HepG2 (cell line): Measurements from ENCODE around the gene XRCC5. TPM values are rescaled to one million over a fixed set of nuclear protein-coding genes. Genes with fewer than 3 reads are reported as not detected.

ENCODE experiments used
- EEA1 ChIP-seq: sonication (generic); formaldehyde crosslinking; IDR thresholded peaks from 2 replicates; pipeline ENCODE4 v1.5.1; 2020; ENCODE audit warnings: mild to moderate bottlenecking, missing genetic modification reagents, borderline replicate concordance
- HIVEP1 ChIP-seq: sonication (generic); formaldehyde crosslinking; IDR thresholded peaks from 2 replicates; pipeline ENCODE4 v1.4.0; 2020; ENCODE audit warnings: mild to moderate bottlenecking, missing genetic modification reagents
- IKZF4 ChIP-seq: sonication (generic); formaldehyde crosslinking; IDR thresholded peaks from 2 replicates; pipeline ENCODE4 v1.5.1; 2020; ENCODE audit warnings: borderline replicate concordance, mild to moderate bottlenecking, low read depth, missing genetic modification reagents; ENCODE audit errors: not compliant biosample characterization
- JUND ChIP-seq: sonication (generic); formaldehyde crosslinking; IDR thresholded peaks from 2 replicates; pipeline ENCODE4 v1.8.0; 2022; ENCODE audit warnings: mild to moderate bottlenecking, missing genetic modification reagents
- KAT8 ChIP-seq: IDR thresholded peaks from 2 replicates; pipeline ENCODE4 v1.6.1; 2016; ENCODE audit warnings: missing genetic modification reagents, missing compliant biosample characterization
- TBX3 ChIP-seq: fragments of 450-650 bp; IDR thresholded peaks from 2 replicates; pipeline ENCODE4 v1.6.1; 2017; ENCODE audit warnings: antibody characterized with exemption, mild to moderate bottlenecking, inconsistent platforms, borderline replicate concordance
- ZBTB20 ChIP-seq: sonication (generic); formaldehyde crosslinking; IDR thresholded peaks from 2 replicates; pipeline ENCODE4 v1.8.1; 2023; ENCODE audit warnings: missing genetic modification reagents, low read depth, mild to moderate bottlenecking, borderline replicate concordance
- ZHX1 ChIP-seq: sonication (generic); formaldehyde crosslinking; IDR thresholded peaks from 2 replicates; pipeline ENCODE4 v1.8.1; 2022; ENCODE audit warnings: low read depth, mild to moderate bottlenecking, missing genetic modification reagents
- ZNF276 ChIP-seq: sonication (generic); formaldehyde crosslinking; IDR thresholded peaks from 2 replicates; pipeline ENCODE4 v1.4.0; 2020; ENCODE audit warnings: mild to moderate bottlenecking, low read depth, missing genetic modification reagents
- ZNF318 ChIP-seq: sonication (generic); formaldehyde crosslinking; IDR thresholded peaks from 2 replicates; pipeline ENCODE4 v1.4.0; 2020; ENCODE audit warnings: mild to moderate bottlenecking, missing genetic modification reagents
- ZNF547 ChIP-seq: sonication (generic); formaldehyde crosslinking; IDR thresholded peaks from 2 replicates; pipeline ENCODE4 v1.5.1; 2020; ENCODE audit warnings: mild to moderate bottlenecking, missing genetic modification reagents
- ZNF674 ChIP-seq: sonication (generic); formaldehyde crosslinking; IDR thresholded peaks from 2 replicates; pipeline ENCODE4 v1.5.0; 2020; ENCODE audit warnings: low read depth, mild to moderate bottlenecking, missing genetic modification reagents
- ZNF740 ChIP-seq: sonication (generic); formaldehyde crosslinking; IDR thresholded peaks from 2 replicates; pipeline ENCODE4 v1.4.0; 2020; ENCODE audit warnings: missing genetic modification reagents
- ZNF749 ChIP-seq: sonication (generic); formaldehyde crosslinking; IDR thresholded peaks from 2 replicates; pipeline ENCODE4 v1.8.0; 2022; ENCODE audit warnings: mild to moderate bottlenecking, missing genetic modification reagents, moderate library complexity, borderline replicate concordance
- ZNF83 ChIP-seq: sonication (generic); formaldehyde crosslinking; IDR thresholded peaks from 2 replicates; pipeline ENCODE4 v1.4.0; 2020; ENCODE audit warnings: missing genetic modification reagents, mild to moderate bottlenecking, borderline replicate concordance
- polyA plus RNA-seq, 8 experiments: library from polyadenylated mRNA; depleted of rRNA in 3 of 8; stranded (reverse) in 7 of 8; unstranded in 1 of 8; fragments of >200 nt; fragmentation: Illumina TruSeq in 4 of 8; extraction: Trizol in 4 of 8; gene quantifications; 2 replicates each; pipeline versions ENCODE4 v1.2.1 to v1.2.3, GENCODE V29; 2011 to 2016; ENCODE audit warnings: low read depth in 4 of 8, missing spikeins in 1 of 8, mixed read lengths in 1 of 8; ENCODE audit not compliant: insufficient read depth in 1 of 8
- total RNA-seq, 5 experiments: library from RNA; depleted of rRNA; stranded (reverse); fragments of >200 nt; fragmentation: Illumina TruSeq; extraction: Trizol; gene quantifications; 2 replicates each; pipeline ENCODE4 v1.2.3, GENCODE V29; 2016; ENCODE audit warnings: low read depth in 1 of 5

XRCC5 gene
- total and polyA plus RNA-seq, 2 of the 13 experiments (the other 11 are each of a cell fraction or from before 2014, with no cell fraction given) = 264 to 454 TPM

- TF ChIP-seq ZNF674 (CRISPR knock-in tag) = no peak
- TF ChIP-seq HIVEP1 (CRISPR knock-in tag) = peak; percentile 44; the same call in 1 of the 2 replicates
- no peak for TF ChIP-seq ZNF547 (CRISPR knock-in tag)
- TF ChIP-seq ZNF749 = no peak
- no peak for TF ChIP-seq ZHX1 (CRISPR knock-in tag)
- TF ChIP-seq ZNF83 (CRISPR knock-in tag) = no peak
- no peak for TF ChIP-seq EEA1 (CRISPR knock-in tag)
- no peak for TF ChIP-seq JUND (CRISPR knock-in tag)
- no peak for TF ChIP-seq ZNF318 (CRISPR knock-in tag)
- no peak for TF ChIP-seq ZBTB20
- TF ChIP-seq ZNF740 (CRISPR knock-in tag) = no peak
- TF ChIP-seq ZNF276 = no peak
- no peak for TF ChIP-seq TBX3
- TF ChIP-seq IKZF4 (CRISPR knock-in tag) = no peak
- no peak for TF ChIP-seq KAT8 (CRISPR knock-in tag)
Measured at GRCh38 chr2:216083464-216084281, 25.5 kb upstream of the XRCC5 start (continued).
